Mammary epithelial cell (primary cell): Measurements from ENCODE around the gene AGFG2.

Source experiments
- EZH2 ChIP-seq: IDR thresholded peaks from 2 replicates; pipeline ENCODE4 v1.6.1; 2012; ENCODE audit warnings: low read length, inconsistent platforms, borderline replicate concordance
- TF ChIP-seq, protein P1 (sequence below), 2 donors: IDR thresholded peaks in 1 of 2; conservative IDR thresholded peaks in 1 of 2; 2 replicates each; pipeline ENCODE4 v1.5.1; 2011 to 2012; ENCODE audit warnings: inconsistent platforms in 2 of 2, low read length in 2 of 2, mild to moderate bottlenecking in 2 of 2, control low read depth in 1 of 2, low read depth in 1 of 2; ENCODE audit not compliant: insufficient read depth in 1 of 2; ENCODE audit errors: extremely low read depth in 1 of 2

DNA sequence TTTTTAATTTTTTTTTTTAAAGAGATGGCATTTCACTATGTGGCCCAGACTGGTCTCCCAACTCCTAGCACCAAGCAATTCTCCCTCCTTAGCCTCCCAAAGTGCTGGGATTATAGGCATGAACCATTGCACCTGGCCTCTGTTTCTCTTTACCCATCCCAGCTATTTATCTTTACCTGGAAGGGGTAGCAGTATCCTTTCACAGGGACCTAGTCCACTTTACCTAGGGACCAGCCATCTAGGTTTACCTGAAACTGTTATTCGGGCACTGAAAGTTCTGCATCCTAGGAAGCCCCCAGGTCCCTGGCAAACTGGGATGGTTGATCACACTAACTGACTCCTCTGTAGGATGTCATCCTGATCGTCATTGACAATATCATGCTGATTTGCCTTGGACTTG lies 21.7 kb upstream of the AGFG2 start:
- TF ChIP-seq, protein P1, sequence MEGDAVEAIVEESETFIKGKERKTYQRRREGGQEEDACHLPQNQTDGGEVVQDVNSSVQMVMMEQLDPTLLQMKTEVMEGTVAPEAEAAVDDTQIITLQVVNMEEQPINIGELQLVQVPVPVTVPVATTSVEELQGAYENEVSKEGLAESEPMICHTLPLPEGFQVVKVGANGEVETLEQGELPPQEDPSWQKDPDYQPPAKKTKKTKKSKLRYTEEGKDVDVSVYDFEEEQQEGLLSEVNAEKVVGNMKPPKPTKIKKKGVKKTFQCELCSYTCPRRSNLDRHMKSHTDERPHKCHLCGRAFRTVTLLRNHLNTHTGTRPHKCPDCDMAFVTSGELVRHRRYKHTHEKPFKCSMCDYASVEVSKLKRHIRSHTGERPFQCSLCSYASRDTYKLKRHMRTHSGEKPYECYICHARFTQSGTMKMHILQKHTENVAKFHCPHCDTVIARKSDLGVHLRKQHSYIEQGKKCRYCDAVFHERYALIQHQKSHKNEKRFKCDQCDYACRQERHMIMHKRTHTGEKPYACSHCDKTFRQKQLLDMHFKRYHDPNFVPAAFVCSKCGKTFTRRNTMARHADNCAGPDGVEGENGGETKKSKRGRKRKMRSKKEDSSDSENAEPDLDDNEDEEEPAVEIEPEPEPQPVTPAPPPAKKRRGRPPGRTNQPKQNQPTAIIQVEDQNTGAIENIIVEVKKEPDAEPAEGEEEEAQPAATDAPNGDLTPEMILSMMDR (conservative IDR thresholded peaks at IDR 0.05 in 1 of 2, IDR thresholded peaks at IDR 0.05 in 1 of 2; ENCODE audit: extremely low read depth in 1 of 2, insufficient read depth in 1 of 2, low read depth in 1 of 2, low read length in 2 of 2), result no peak
- no peak for TF ChIP-seq EZH2
